Large intestine (tissue), 3 donors: Measurements from ENCODE around the gene APC2. TPM values are rescaled to one million over a fixed set of nuclear protein-coding genes. Genes with fewer than 3 reads are reported as not detected.
"Not testable (repeated sequence)": the region's sequence is repeated elsewhere in the genome, so short reads cannot be mapped to it uniquely, and the experiment has no call there.

Experiments used
- DNase-seq, 2 donors: peaks; one replicate each; pipeline versions ENCODE4 v3.0.0 to v3.0.0-alpha.2; 2013
- H3K27ac ChIP-seq: one replicate; pipeline ENCODE4 v1.5.1; 2013; ENCODE audit warnings: low read length
- H3K27me3 ChIP-seq: 2 replicates; pipeline ENCODE4 v1.6.1; 2013; ENCODE audit warnings: low read length; ENCODE audit not compliant: control insufficient read depth, insufficient read depth
- H3K36me3 ChIP-seq: 2 replicates; pipeline ENCODE4 v1.6.1; 2013; ENCODE audit warnings: low read length; ENCODE audit not compliant: control insufficient read depth, insufficient read depth
- H3K4me1 ChIP-seq: one replicate; pipeline ENCODE4 v1.6.1; 2013; ENCODE audit warnings: low read length; ENCODE audit not compliant: control insufficient read depth, insufficient read depth
- H3K4me3 ChIP-seq: one replicate; pipeline ENCODE4 v1.5.1; 2013; ENCODE audit warnings: low read length
- H3K9me3 ChIP-seq: one replicate; pipeline ENCODE4 v1.6.1; 2013; ENCODE audit warnings: mild to moderate bottlenecking, low read depth, low read length, moderate library complexity; ENCODE audit not compliant: control insufficient read depth
- WGBS: methylation state at CpG from one replicate; pipeline ENCODE4 v1.1.5; 2013; ENCODE audit warnings: low lambda C conversion rate; ENCODE audit not compliant: insufficient coverage; 5-methylcytosine and 5-hydroxymethylcytosine counted together
- polyA plus RNA-seq: library from polyadenylated mRNA; unstranded; fragments of 120-200 nt; gene quantifications from one replicate; pipeline ENCODE4 v1.2.1, GENCODE V29; 2013

The APC2 gene
- polyA plus RNA-seq, 1 donor = 5.6 TPM

- H3K27me3 ChIP-seq = peaks cover 41% of the 10 kb centered on the region
- no peak overlapping the region for H3K4me3 ChIP-seq
- WGBS = no CpG with 5 or more reads among the region's 31 CpGs
- H3K36me3 ChIP-seq = peaks cover 23% of the 10 kb centered on the region
- DNase-seq = no peak
- H3K27ac ChIP-seq = no peak overlapping the region
- peaks cover 9% of the 10 kb centered on the region for H3K9me3 ChIP-seq
- peaks cover 23% of the 10 kb centered on the region for H3K4me1 ChIP-seq
These were observed 24.3 kb downstream of the APC2 start for GRCh38 chr19:1474011-1474764.

DNA sequence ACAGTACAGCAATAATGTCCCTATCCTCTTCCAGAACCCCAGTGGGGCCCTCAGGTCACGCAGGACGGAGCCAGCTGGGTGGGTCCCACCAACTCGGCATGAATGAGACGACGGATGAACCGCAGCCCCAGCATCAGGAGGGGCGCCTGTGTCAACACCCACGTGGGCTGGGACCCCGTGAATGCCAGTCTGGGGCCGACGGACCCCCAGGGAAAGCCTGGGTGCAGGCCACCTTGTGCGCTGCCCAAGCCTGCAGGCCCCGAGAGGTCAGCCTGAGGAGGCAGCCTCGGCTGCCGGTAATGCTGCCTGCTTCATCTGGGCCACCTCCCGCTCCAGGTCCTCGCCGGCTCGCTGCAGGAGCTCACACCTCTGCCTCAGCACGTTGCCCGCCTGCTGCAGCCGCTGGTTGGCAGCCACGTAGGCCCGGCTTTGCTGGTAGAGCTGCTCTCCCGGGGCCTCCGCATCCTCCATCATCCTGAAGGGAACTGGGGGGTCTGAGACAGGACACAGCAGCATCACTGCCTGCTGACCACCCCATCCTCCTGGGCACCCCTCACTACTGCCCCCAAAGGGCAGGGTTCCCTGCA, 24.9 kb downstream of the APC2 start:
- WGBS = no CpG with 5 or more reads among the region's 26 CpGs
- peaks cover 37% of the 10 kb centered on the region for H3K27me3 ChIP-seq
- H3K36me3 ChIP-seq = peaks cover 23% of the 10 kb centered on the region
- peaks cover 9% of the 10 kb centered on the region for H3K9me3 ChIP-seq
- no peak for DNase-seq
- peaks cover 25% of the 10 kb centered on the region for H3K4me1 ChIP-seq
- no peak overlapping the region for H3K27ac ChIP-seq
- no peak overlapping the region for H3K4me3 ChIP-seq

DNA sequence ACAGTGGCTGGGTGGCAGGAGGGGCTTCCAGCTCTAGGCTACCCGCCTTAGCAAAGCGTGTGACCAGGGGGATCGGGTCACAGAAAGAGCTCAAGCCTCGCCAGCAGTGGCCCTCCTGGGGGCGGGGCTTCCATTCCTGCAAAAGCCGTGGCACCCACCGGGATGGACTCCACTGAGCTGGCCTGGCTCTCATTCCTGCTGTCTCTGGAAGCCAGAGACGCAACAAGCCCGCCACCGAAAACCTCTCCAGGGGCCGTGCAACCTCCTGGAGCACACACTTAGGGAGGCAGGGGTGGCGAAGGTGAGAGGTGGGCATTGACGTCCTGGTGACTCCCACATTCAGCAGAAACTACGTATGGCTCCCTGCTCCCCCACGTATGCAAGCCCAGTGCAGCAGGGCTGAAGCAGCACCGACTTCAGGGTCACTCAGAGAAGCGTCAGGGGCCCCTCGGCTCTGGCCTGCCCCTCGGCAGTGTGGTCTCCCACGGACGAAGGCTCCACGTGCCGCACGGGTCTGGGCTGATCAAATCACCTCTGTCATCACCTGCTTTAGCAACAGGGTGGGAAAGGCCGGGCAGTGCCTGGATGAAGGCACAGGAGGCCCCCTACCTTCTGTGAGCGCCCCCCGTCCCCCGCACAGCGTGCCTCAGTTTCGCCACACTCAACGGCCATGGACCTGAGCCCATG, 26.0 kb downstream of the APC2 start:
- no peak overlapping the region for H3K4me3 ChIP-seq
- peaks cover 15% of the 10 kb centered on the region for H3K4me1 ChIP-seq
- no peak overlapping the region for H3K27ac ChIP-seq
- H3K27me3 ChIP-seq = peaks cover 27% of the 10 kb centered on the region
- peaks cover 23% of the 10 kb centered on the region for H3K36me3 ChIP-seq
- no CpG with 5 or more reads among the region's 31 CpGs for WGBS
- DNase-seq = no peak
- H3K9me3 ChIP-seq = peaks cover under 1% of the 10 kb centered on the region

- H3K27ac ChIP-seq, DNase-seq, H3K4me3 ChIP-seq, H3K4me1 ChIP-seq, H3K9me3 ChIP-seq: not testable (repeated sequence)
- no CpG with 5 or more reads among the region's 9 CpGs for WGBS
- peaks cover 16% of the 10 kb centered on the region for H3K27me3 ChIP-seq
- peaks cover 23% of the 10 kb centered on the region for H3K36me3 ChIP-seq
These were observed 27.1 kb downstream of the APC2 start for GRCh38 chr19:1477056-1477455.

DNA sequence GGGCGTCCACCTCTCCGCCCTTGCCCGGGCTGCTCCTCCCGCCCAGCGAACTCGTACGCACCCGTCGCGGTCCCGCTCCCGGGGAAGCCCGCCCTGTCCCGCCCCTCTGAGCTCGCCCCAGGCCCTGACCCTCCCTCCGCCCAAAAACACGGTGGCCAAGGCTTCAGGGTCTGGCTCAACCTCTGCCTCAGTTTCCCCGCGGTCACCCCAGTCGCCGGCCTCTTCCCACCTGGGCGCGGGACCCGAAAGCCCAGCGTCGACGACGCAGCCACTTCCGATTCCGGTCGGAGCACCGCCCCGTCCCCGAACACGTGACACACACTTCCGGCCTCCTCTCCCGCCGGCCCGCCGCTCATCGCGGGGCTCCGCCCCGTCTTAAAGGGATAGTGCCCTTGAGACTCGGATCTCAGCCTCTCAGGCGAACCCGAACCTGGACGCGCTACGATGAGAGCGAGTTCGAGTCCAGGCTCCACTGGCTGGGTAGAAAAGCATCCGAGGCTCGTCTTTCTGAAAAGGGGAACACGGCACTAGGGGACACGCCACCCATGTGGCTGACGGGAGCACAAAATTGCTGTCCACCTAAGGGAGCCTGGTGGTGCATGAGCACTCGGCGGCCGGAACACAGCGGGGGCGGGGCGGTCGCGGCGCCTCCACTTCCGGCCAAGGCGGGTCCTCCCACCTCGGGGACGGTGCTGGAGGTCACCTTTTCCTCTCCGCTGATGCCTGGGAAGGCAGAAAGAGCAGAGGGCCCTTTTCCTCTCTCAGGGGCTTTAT, 29.2 kb downstream of the APC2 start, which contains the start of gene C19orf25:
Gene C19orf25, minus strand, starts transcription at position 282 of the 774 bp plus-strand sequence. CDS start 312 bp downstream, outside the sequence.
- no CpG with 5 or more reads among the region's 71 CpGs for whole genome bisulfite sequencing
- DNase-seq = peak; percentile 95 to 96
- Histone ChIP-seq H3K36me3 (peaks cover 23% of the 10 kb centered on the region), H3K9me3 (no peaks in the 10 kb centered on the region), H3K27ac (peak within 1 kb of the TSS; percentile 65), H3K4me3 (peak within 1 kb of the TSS; percentile 85), H3K27me3 (no peaks in the 10 kb centered on the region), H3K4me1 (peaks cover 3% of the 10 kb centered on the region)

GRCh38 chr19:1481224-1481892, 31.4 kb downstream of the APC2 start:
- Histone ChIP-seq H3K27me3 (no peaks in the 10 kb centered on the region), H3K36me3 (peaks cover 5% of the 10 kb centered on the region), H3K4me3 (no peak overlapping the region), H3K4me1 (peaks cover 3% of the 10 kb centered on the region), H3K9me3 (no peaks in the 10 kb centered on the region), H3K27ac (no peak overlapping the region)
- whole genome bisulfite sequencing = no CpG with 5 or more reads among the region's 26 CpGs
- DNase-seq = no peak

GRCh38 chr19:1481893-1482360, 32.0 kb downstream of the APC2 start:
- Histone ChIP-seq H3K27ac (no peak overlapping the region), H3K9me3 (no peaks in the 10 kb centered on the region), H3K27me3 (no peaks in the 10 kb centered on the region), H3K4me1 (peaks cover 3% of the 10 kb centered on the region), H3K4me3 (no peak overlapping the region), H3K36me3 (peaks cover 5% of the 10 kb centered on the region)
- WGBS = no CpG with 5 or more reads among the region's 36 CpGs
- no peak for DNase-seq

GRCh38 chr19:1482361-1483130, 32.6 kb downstream of the APC2 start:
- DNase-seq = no peak
- H3K27ac ChIP-seq = no peak overlapping the region
- peaks cover 3% of the 10 kb centered on the region for H3K4me1 ChIP-seq
- no peaks in the 10 kb centered on the region for H3K9me3 ChIP-seq
- no CpG with 5 or more reads among the region's 37 CpGs for WGBS
- H3K4me3 ChIP-seq = no peak overlapping the region
- H3K36me3 ChIP-seq = no peaks in the 10 kb centered on the region
- H3K27me3 ChIP-seq = no peaks in the 10 kb centered on the region
